HG03378 (cell line): Measurements from ENCODE around the gene HOXA3.

Experiments
- ATAC-seq: cut with Tn5 transposase; IDR thresholded peaks from one replicate; pipeline ENCODE4 v1.9.1; 2021; ENCODE audit warnings: mild to moderate bottlenecking, moderate library complexity; ENCODE audit not compliant: unreplicated experiment

The HOXA3 gene

GRCh38 chr7:27168265-27168947 is 16.0 kb upstream of the HOXA3 start:
- ATAC-seq: no peak

- no peak for ATAC-seq
Measured at GRCh38 chr7:27167916-27168264, 15.5 kb upstream of the HOXA3 start.

DNA sequence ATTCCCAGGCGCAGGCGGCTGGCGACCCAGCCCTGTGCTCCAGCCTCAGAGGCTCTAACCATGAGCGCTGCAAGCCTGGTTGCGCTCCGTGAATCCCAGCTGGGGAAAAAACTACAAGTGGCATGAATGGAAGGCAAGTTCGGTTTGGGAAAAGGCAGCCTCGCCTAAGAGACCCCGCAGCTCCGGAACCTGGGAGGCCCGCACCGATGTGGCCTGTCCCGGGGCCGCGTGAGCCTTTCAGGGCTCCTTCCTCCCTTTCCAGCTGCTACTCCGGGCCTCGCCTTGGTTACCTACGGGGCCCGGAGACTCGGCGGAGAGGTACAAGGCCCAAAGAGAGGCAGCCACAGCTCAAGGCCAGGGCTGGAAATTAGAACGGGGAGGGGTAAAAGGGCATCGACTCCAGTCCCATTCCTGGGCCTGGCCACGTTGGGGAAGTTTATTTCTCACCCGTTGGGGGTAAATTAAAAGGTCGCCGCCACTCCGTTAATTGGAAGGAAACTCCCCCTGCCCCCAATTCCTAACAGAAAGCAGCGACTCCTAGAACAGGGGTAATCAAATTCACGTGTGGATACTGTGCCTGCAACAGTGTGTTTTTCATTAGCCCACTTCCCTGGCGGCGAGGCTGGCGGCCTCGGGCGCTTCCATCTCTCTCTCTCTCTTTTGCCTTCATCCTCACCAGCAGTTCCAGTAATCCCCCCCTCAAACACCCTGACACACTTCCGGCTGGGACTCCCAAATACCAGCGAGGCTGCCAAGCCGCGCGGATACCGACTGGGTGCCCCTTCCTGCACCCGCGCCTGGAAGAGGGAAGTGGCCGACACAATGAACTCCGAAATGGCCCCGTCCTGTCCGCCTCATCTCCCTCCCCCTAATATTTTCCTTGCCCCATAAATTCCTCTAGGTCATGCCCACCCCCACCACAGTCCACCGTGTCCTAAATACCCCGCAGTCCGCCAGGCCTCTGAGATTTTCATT is 14.4 kb upstream of the HOXA3 start:
- ATAC-seq: no peak

GRCh38 chr7:27165996-27166530 is 13.7 kb upstream of the HOXA3 start:
- no peak for ATAC-seq

DNA sequence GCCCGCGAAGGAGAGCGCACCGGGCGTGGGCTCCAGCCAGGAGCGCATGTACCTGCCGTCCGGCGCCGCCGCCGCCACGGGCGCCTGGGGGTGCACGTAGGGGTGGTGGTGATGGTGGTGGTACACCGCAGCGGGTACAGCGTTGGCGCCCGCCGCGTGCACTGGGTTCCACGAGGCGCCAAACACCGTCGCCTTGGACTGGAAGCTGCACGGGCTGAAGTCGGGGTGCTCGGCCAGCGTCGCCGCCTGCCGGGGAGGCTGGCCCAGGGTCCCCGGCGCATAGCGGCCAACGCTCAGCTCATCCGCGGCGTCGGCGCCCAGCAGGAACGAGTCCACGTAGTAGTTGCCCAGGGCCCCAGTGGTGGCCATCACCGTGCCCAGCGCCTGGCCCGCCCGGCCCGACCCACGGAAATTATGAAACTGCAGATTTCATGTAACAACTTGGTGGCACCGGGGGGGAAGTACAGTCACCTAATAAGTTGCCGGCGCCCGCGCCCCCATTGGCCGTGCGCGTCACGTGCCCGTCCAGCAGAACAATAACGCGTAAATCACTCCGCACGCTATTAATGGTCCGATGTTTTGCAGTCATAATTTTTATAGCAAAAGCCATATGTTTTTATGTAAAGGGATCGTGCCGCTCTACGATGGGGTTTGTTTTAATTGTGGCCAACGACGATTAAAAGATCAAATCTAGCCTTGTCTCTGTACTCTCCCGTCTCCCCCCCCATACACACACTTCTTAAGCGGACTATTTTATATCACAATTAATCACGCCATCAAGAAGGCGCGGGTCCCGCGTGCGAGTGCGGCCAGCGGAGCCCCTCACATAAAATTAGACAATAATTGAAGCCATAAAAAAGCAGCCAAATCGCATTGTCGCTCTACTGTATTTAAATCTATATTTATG is 13.0 kb upstream of the HOXA3 start, which contains the start of gene HOXA9:
HOXA9 (minus strand) TSS at position 449 of the 907 bp plus-strand sequence; CDS start at position 369, 80 bp downstream.
- no peak for ATAC-seq

DNA sequence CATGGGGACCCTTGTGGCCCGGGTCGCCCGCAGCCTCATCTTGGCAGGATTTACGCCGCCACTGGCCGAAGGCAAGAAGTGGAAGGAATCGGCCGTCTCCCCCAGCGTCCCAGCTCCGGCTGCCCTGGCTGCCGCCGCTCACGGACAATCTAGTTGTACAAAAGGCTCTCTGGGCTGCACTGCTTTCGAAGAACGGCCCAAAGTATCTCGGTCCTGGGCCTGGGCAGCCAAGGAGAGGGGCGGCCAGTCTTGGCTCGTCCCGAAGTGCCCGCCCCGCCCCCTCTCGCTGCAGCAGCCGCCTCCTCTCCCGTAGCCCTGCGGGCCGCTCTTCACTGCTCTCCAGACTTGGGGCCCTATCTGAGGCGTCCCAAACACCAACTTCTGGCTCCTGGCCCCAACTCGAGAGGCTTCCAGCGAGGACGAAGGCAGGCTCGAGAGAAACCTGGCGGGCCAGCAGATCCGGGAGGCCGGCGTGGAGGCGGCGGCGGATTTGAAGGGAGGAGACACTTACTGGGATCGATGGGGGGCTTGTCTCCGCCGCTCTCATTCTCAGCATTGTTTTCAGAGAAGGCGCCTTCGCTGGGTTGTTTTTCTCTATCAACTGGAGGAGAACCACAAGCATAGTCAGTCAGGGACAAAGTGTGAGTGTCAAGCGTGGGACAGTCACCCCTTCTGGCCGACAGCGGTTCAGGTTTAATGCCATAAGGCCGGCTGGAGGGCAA is 12.1 kb upstream of the HOXA3 start:
- no peak for ATAC-seq

DNA sequence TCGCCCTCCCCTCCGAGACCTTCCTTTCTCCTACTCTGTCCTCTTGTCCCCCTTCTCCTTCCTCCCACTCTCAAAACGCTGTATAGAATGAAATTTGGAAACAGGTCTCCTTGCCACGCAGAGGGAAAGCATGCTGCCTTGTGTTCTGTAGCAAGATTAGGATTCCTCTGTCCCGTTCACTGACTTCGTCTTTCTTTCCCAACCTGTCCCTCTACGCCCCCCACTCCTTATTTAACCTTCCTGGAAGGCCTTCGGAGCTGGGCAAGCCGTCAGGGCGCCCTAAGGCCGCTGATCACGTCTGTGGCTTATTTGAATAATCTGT is 11.6 kb upstream of the HOXA3 start:
- no peak for ATAC-seq

GRCh38 chr7:27163288-27164044 is 11.1 kb upstream of the HOXA3 start:
- no peak for ATAC-seq

DNA sequence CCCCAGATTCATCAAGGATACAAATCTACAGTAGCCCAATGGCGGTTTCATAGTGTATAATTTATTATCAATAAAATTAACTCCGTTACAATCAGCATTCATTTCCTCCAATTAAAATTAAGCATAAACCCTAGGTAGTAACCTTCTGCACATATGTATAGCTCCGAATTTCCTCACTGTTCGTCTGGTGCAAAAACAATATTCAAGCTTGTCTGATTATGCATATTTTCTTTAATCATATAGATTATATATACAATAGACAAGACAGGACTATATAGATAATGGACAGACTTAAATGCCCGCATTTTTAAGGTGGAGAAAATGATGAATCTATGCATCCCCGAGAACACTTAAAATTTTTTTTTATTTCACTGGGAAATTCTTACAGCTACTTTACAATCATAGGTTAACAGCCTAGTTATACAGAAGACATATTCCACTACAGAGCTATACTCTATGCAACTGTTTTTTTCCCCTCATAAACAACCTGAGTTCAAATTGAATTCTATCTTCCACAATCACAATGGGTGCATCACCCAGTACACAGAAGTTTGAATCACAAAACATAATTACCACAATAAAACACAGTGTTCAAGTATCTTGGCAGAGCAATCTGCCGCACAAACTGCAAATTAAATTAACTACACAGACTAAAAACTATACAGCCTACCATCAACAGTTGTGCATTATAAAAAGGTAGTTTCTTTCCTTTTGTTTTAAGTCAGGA is 10.3 kb upstream of the HOXA3 start:
- no peak for ATAC-seq

DNA sequence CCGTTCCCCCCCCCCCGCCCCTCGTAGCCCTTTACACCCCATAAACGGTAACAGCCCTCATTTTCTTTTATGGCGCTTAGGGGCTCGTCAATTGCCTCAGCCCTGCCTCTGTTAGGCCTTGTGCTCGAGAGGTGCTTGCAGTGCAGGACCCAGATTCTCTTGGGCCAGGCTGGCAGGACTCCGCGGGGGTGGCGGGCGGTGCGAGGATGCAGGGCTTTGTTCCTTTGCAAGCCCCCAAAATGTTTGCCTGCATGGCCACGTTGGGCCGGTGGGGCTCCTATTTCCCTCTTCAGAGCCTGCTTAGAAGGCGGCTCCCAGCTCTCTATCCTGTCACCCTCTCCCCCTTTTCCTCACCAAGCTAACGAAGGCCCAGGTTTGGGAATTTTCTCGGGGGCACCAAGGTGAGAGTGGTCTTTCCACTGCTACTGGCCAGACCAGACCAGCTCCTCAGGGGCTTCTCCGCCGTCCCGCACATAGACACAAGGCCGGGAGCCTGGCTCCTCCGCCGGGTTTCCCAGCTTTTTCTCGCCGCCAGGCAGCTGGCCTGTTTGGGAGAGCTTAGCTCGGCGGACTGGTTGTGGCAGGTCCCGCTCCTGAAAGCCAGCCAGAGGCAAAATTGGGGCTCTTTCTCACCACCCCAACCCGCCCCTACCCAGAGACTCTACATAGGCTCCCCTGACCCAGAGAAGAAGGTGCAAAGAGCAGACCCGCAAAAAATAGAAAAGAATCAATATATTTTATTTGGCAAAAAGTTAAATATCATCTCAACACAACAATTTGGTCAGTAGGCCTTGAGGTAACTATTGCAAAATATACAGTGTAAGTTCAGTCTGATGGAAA is 9.6 kb upstream of the HOXA3 start:
- ATAC-seq: no peak

GRCh38 chr7:27161214-27161720 is 8.9 kb upstream of the HOXA3 start:
- no peak for ATAC-seq

GRCh38 chr7:27160546-27161213 is 8.3 kb upstream of the HOXA3 start:
- ATAC-seq: no peak

GRCh38 chr7:27160145-27160545 is 7.8 kb upstream of the HOXA3 start:
- ATAC-seq: no peak

- ATAC-seq: no peak
Measured at GRCh38 chr7:27159266-27160144, 7.1 kb upstream of the HOXA3 start.

DNA sequence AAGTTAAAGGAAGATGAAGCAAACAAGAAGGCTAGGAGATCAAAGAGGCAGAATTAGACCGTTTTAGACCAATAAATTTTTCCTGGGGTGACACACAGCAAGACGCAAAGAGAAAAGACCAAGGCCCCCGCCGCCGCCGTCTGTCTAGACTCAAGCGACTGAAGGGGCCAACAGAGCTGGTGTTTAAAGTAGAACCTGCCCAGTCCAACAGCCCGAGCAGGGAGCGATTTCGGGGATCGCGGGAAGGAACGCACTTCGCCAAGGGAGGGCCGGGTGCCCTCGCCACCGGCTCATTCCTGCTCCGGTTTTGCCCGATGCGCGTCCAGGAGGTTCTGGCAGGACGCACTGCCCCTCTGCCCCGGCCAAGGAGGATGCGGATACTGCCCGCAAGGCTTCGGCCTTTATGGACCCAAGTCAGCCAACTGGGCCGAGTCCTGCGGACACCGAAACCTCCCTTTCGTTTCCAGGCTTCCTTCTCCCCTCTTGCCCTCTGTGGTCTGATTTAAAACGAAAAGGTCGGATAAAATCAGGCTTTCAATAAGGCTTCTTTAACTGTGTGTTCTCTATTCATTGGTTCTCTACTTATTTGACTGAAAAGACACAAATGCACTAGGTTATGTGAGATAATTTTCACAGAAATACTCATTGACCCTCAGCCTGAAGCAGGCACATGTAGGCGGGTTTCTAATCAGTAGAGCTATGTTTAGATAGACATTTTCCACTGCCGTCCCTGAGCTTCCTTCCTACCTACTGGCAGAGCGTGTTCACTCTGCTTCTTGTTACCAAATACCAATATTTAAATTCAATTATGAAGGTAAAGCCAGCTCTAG is 6.3 kb upstream of the HOXA3 start:
- ATAC-seq: no peak
